COLO668 (cell line): ENCODE data around the gene MFSD6.
"Not testable (repeated sequence)": the region's sequence is repeated elsewhere in the genome, so short reads cannot be mapped to it uniquely, and the experiment has no call there.

Experiments used
- DNase-seq: peaks from one replicate; lab custom pipeline; 2025; ENCODE audit not compliant: unreplicated experiment; lab: John Stamatoyannopoulos, UW

Gene MFSD6

GRCh38 chr2:190462181-190462580 lies 54.0 kb downstream of the MFSD6 start:
- DNase-seq: no peak

DNA sequence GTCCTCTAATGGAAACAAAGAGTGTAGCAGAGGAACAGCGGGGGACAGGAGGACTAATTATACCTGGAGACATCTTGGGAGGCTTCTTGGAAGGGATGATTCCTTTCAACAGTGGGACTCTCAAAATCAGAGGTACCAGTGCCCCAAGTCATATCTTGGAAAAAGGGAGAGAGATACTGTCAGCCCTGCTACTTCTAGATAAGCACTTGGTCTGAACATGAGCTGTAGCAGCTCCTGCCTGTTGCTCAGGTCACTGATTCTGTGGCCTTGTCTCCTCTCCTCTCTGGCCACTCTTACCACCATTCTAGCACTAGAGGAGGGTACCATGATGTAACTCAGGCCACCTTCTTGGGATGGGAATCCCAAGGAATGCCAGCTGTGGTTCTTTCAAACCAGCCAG lies 54.5 kb downstream of the MFSD6 start:
- DNase-seq: no peak

DNA sequence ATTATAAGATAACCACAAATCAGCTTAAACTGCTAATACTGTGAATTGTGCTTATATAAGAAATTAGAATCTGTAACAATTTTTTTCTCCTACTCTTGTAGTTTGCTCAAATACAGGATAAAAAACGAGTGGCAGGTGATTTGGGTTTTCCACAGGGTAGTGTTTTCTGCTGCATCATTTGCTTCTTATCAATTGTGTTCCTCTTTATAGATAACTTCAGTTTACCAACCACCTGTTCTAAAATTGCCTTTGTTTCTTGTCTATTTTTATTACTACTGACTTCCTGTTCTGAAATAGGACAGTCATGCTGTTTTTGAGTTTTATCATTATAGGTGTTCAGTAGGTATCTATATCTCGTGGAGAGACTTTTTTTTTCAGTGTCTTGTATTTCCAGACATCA lies 56.9 kb downstream of the MFSD6 start:
- DNase-seq: no peak

DNA sequence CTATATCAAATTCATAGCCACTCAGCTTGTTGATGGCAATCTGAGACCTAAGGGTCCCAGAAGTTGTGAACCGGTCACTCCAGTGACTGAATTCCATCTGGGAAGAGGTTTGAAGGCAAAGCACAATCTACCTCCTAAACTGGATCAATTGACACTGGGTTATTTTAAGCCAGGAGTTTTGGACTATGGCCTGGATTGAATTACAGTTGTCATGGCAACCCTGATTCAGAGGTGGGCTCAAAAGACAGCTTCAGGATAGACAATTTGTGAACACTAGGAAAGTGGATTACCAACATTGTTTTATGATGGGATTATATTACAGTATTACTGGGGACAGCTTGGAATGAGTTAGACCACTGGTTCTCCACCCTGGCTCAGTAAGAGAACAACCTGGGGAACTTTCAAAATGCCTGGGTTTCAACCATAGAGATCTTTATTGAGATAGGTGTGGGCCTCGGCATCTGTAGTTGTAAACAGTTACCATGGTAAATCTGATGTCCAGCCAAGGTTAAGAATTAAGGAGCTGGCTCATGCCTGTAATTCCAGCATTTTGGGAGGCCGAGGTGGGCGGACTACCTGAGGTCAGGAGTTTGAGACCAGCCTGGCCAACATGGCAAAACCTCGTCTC lies 58.8 kb downstream of the MFSD6 start:
- DNase-seq: peak; percentile 66

- no peak for DNase-seq
These were observed 59.5 kb downstream of the MFSD6 start for GRCh38 chr2:190467575-190468083.

DNA sequence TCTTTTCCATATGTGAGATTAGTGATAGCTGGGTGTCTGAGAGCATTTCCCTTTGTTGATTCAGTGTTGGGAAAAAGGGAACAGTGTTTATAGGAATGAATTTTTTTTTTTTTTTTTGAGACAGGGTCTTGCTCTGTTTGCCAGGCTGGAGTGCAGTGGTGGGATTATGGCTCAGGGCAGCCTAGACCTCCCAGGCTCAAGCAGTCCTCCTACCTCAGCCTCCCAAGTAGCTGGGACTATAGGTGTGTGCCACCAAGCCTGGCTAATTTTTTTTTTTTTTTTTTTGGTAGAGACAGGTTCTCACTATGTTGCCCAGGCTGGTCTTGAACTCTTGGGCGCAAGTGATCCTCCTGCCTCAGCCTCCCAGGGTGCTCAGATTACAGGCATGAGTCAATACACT lies 60.2 kb downstream of the MFSD6 start:
- DNase-seq: peak; percentile 28

GRCh38 chr2:190468814-190469569 lies 60.8 kb downstream of the MFSD6 start:
- peak; percentile 70 for DNase-seq

DNA sequence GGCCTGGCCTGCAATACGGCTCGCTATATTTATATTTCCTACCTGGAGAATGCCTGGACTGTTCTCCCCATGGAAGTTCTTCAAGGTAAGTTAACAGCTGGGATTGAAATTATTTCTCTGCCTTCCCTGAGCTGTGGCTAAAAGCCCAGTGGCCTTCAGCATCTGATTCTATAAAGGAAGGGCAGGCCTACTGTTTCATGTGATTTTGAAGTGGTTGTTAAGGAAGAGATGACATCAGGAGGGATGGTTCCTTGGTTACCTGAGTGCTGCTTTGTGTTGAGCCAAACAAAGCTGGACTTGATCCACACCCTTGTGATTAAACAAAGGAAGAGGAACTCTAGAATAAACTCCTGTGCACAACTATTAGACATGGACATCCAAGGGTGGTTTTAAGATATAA lies 61.6 kb downstream of the MFSD6 start:
- peak; percentile 72 for DNase-seq

DNA sequence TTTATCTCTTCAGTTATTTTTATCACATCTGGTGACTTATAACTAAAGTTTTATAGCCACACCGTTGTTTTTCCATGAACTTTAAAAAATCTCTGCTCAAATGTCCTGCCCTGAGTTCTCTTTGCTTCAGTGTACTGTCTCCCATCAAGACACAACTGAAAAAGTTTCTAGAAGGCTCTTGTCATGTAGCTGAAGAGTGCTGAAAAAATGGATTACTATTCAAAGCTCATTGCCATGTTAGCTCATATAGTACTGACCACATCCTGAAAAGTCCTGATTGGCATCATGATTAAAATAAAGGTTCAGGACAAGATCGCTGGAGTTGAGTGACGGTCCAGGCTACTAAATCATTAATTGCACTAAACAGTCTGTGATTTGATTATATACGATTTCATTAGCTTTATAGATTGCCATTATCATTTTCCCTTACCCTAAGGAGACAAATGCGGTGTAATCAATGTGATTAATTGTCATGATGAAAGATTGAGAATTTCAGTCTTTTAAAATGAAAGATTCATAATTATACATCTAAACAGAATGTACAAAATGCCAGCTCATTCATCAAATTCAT lies 62.2 kb downstream of the MFSD6 start:
- no peak for DNase-seq

- DNase-seq: no peak
These were observed 69.7 kb downstream of the MFSD6 start for GRCh38 chr2:190477661-190478454.

GRCh38 chr2:190478572-190479195 lies 70.5 kb downstream of the MFSD6 start:
- no peak for DNase-seq

- DNase-seq: no peak
These were observed 73.2 kb downstream of the MFSD6 start for GRCh38 chr2:190481339-190481738.

- DNase-seq: no peak
These were observed 74.3 kb downstream of the MFSD6 start for GRCh38 chr2:190482451-190482850.

- no peak for DNase-seq
These were observed 78.0 kb downstream of the MFSD6 start for GRCh38 chr2:190486037-190486623.

DNA sequence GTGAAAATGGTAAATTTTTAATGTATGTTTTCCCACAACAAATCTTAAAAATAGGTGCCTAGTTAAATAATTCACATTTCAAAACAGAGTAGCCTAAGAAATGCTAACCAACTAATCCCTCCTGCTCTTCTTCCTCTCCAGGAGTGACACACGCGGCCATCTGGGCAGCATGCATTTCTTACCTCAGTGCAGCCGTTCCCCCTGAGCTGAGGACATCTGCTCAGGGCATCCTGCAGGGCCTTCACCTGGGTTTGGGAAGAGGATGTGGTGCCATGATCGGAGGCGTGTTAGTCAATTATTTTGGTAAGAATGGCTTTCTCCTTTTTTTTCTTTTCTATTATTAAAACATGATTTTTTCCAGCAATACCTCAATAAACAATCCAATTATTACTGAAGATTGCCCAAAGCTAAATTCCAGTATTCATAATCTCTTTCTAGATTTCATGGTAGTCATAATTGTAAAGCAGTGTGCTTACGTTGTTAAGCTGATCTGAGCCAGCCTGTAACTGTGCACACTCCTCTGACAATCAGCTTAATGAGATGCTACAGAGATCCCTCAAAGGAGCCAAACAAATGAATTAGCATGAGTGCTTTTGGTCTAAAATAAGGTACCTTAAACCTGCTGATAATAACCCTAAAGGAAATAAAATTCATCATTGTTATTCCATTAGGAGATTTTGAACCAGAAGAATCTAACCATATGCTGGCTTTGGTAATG lies 80.5 kb downstream of the MFSD6 start:
- DNase-seq: no peak

DNA sequence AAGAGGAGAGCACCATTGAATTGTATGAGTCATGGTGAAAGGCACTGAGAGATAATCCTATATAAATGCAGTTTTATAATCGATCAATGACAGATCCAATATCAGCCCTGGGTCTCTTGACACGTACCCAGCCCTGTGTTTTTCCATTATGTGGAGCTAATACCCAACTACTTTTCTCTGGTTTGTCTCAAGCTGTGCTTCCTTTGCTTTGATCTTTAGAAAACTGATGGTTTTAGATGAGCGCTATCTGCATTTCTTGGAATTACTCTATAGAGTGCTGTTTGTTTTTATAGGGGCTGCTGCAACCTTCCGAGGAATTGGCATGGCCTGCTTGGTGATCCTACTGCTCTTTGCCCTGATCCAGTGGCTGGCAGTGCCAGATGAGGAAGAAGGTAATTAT lies 81.3 kb downstream of the MFSD6 start:
- no peak for DNase-seq

DNA sequence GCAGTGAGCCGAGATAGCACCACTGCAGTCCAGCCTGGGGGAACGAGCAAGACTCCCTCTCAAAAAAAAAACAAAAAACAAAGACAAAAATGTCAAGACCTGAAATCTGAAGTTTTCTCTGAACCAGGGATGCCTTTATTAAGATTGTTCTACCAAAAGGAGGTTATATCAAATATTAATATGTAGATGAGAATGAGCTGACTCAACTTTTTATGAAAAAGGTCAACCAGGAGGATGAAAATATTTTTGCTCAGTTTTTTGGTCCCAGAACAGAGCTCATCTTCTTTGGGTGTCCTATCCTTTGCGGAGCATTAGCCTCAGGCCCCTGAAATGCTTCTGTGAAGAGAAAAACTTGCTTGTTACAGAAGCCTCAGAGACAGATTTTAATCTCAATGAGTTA lies 82.3 kb downstream of the MFSD6 start:
- no peak for DNase-seq

GRCh38 chr2:190493095-190493494 lies 84.9 kb downstream of the MFSD6 start:
- DNase-seq: no peak

GRCh38 chr2:190494600-190495227 lies 86.6 kb downstream of the MFSD6 start:
- DNase-seq: not testable (repeated sequence)
